ENCODE measurements around the gene NUBP2.
"Not testable (repeated sequence)": the region's sequence is repeated elsewhere in the genome, so short reads cannot be mapped to it uniquely, and the experiment has no call there.

Gene NUBP2

DNA sequence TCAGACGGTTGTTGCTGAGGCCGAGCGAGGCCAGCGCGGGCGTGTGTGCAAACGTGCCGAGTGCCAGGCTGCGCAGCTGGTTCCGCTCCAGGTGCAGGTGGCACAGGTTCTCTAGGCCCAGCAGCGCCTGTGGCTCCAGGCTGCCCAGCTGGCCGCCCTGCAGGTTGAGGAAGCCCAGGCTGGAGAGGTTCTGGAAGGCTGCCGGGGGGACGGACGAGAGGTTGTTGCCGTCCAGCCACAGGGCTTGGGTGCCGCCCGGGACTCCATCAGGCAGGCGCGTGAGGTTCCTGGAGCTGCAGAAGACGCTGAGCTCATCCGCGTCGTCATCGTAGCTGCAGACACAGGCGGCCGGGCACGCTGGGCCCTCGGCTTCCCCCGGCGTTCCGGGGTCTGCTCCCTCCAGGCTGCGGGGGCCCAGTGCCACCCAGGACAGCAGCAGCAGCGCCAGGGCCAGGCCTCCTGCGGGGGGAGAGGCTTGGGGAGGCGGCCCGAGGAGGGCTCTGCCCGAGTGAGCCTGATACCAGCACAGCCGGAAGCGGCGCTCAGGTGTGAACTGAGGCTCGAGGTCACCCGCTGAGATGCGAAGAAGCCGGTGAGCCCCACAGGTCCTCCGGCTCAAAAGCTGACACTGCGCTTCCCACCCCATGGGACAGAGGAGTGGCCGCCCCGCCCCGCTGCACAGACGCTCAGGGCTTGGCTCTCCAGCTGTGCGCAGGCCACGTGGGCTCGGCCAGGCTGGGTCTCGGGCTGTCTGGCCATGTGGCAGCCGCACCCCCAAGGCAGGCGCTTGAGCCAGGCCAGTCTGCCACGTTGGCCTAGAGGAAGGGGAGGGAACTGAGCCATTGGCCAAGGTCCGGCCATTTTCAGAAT is 9.4 kb downstream of the NUBP2 start:
- TF ChIP-seq, protein P1, sequence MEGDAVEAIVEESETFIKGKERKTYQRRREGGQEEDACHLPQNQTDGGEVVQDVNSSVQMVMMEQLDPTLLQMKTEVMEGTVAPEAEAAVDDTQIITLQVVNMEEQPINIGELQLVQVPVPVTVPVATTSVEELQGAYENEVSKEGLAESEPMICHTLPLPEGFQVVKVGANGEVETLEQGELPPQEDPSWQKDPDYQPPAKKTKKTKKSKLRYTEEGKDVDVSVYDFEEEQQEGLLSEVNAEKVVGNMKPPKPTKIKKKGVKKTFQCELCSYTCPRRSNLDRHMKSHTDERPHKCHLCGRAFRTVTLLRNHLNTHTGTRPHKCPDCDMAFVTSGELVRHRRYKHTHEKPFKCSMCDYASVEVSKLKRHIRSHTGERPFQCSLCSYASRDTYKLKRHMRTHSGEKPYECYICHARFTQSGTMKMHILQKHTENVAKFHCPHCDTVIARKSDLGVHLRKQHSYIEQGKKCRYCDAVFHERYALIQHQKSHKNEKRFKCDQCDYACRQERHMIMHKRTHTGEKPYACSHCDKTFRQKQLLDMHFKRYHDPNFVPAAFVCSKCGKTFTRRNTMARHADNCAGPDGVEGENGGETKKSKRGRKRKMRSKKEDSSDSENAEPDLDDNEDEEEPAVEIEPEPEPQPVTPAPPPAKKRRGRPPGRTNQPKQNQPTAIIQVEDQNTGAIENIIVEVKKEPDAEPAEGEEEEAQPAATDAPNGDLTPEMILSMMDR (IDR thresholded peaks at IDR 0.05; ENCODE audit: low read depth, low read length, missing control alignments), result no peak
- no peak overlapping the region for H3K27ac ChIP-seq
- DNase-seq, result no peak
- peaks cover 18% of the 10 kb centered on the region for H3K36me3 ChIP-seq (replicated peaks)
- in situ Hi-C loops (cut with HindIII; ENCODE audit: low pct_ligation_motif_present, low sequenced_read_pairs), result no loop called here
- H3K27me3 ChIP-seq (replicated peaks), result no peaks in the 10 kb centered on the region
- no peak overlapping the region for H3K4me3 ChIP-seq (ENCODE audit: low read depth, low read length)

DNA sequence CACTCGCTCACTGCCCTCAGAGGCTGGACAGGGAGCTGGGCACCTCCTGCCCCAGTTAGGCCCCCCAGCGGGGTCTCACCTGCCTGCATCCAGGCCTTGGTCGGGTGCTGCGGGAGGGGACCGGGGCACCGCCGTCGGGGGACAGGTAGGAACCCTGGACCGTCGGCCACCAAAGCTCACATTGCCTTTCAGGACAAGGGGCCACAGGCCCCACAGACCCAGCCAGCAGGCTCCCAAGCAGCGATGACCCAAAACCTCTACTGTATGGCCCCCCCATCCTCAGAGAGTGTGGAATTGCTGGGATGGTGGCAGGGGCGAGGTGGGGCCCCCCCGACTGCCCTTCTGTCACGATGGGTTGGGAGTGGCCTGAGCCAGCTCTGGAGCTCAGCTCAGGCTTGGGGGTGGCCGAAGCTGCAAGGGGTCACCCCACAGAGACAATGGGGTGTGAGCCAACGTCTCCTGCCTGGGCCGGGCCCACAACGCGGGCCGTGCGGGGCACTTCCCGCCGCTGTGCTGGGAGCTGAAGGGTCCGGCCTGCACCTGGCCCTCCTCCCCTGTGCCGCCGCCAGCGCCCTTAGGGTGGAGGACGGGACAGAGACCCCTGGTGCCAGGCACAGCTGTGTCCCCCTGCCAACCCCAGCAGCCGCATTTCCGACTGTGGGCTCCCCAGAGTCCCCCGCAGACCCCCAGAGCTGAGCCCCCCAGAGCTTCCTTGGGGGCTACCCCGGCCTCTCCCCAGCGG is 10.2 kb downstream of the NUBP2 start:
- no peak overlapping the region for H3K27ac ChIP-seq
- TF ChIP-seq, protein P1 (IDR thresholded peaks at IDR 0.05; ENCODE audit: low read depth, low read length, missing control alignments), result no peak
- peaks cover 15% of the 10 kb centered on the region for H3K36me3 ChIP-seq (replicated peaks)
- DNase-seq, result no peak
- in situ Hi-C loops (cut with HindIII; ENCODE audit: low pct_ligation_motif_present, low sequenced_read_pairs), result no loop called here
- H3K27me3 ChIP-seq (replicated peaks), result no peaks in the 10 kb centered on the region
- no peak overlapping the region for H3K4me3 ChIP-seq (ENCODE audit: low read depth, low read length)

DNA sequence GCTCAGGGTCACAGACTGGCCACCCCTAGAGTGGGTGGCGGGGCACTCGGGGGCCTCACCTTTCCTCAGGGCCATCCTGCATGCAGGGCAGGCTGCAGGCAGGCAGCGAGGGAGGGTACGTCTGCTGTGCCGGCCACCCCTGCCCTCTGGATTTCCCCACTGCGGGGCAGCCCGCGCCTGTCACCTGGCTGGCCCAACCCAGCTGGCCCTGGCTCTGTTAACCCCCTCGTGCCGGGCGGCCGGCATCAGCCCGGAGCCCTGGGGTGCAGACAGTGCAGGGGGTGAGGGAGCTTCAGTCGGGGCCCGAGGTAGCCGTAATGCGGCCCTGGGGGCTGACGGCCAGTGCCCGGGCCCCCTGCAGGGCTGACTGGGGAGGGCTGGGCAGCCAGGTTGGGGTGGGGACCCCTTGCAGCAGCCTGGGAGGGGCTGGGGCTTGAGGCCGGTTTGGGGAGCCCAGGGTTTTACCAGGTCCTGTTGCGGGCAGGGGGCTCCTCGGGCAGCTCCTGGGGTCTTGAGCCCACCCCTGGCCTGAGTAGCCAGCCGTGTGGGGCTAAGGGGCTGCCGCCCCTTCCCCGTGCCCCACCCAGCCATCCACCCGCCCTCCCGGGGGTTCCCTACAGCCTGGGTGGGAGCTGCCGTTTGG is 10.9 kb downstream of the NUBP2 start, which contains the start of gene IGFALS:
Gene IGFALS (minus strand): TSS at position 128 of the 643 bp plus-strand sequence. CDS start 53 bp downstream, at position 75.
- Histone ChIP-seq H3K27ac (no peak within 1 kb of the TSS), H3K36me3 (replicated peaks) (peaks cover 8% of the 10 kb centered on the region), H3K4me3 (ENCODE audit: low read depth, low read length) (no peak within 1 kb of the TSS), H3K27me3 (replicated peaks) (no peaks in the 10 kb centered on the region)
- DNase-seq, result no peak
- in situ Hi-C loops (cut with HindIII; ENCODE audit: low pct_ligation_motif_present, low sequenced_read_pairs), result no loop called here
- TF ChIP-seq, protein P1 (IDR thresholded peaks at IDR 0.05; ENCODE audit: low read depth, low read length, missing control alignments), result no peak

DNA sequence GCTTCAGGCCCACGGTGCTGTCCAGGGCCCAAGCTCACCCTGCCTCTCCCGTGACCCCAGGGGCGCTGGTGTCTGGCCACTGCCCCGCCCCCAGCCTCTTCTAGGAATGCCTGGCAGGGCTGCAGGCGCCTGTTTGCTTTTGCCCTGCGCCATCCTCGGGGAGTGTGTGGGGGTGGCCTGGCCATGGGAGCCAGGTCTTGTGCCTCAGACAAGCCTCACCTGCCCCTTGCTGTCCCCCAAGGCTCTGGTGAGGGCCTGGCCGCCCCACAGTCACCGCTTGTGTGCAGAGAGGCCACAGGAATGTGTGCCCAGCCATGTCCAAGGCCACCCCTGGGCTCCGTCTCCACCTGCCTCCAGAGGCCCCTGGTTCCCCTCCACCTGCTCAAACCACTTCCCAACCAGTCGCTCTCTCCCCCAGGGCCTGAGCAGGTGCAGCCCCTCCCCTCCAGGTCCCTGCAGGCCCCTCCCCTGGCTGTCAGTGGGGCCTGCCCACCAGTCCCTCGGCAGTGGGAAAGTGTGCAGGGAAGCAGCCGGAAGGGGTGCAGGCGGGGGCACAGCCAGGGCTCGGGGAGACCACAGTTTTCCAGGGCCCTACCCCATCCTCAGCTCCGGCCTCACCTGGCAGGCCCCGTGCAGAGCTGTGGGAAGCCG is 11.6 kb downstream of the NUBP2 start:
- in situ Hi-C loops (cut with HindIII; ENCODE audit: low pct_ligation_motif_present, low sequenced_read_pairs), result no loop called here
- DNase-seq, result no peak
- H3K4me3 ChIP-seq (ENCODE audit: low read depth, low read length), result no peak overlapping the region
- H3K27me3 ChIP-seq (replicated peaks), result no peaks in the 10 kb centered on the region
- TF ChIP-seq, protein P1 (IDR thresholded peaks at IDR 0.05; ENCODE audit: low read depth, low read length, missing control alignments), result no peak
- H3K27ac ChIP-seq, result no peak overlapping the region
- peaks cover 4% of the 10 kb centered on the region for H3K36me3 ChIP-seq (replicated peaks)

DNA sequence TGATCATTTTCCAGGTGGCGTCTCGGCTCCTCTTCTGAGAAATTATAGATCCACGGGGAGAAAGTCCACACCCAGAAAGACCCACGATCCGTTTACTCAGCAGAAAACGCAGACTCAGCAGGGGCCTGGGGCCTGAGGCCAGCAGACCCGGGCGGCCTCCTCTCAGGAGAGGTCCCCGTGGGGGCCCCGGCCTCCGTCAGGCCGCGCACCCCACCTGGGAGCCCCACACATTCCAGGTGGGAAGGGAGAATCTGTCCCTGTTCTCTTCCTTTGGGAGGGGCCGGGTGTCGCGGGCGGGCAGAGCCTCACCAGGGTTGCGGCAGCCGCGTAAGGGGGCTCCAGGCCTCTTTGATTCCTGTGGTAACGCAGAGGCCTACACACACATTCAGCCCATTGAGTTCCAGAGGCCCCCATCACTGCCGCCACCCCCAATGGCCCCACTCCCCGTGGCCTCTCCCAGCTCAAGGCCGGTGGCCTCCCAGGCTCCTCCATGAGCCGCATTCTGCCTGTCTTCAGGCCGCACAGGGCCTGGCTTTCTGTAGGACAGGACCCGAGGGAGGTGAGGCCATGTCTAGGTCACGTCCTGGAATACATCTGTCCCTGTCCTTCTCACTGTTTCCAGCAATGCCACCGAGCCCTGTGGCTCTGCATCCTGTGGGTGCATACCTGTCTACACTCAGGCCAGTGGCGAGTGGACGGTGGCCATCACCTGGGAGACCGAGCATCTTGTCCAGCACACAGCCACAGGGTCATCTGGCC is 12.3 kb downstream of the NUBP2 start:
- TF ChIP-seq, protein P1 (IDR thresholded peaks at IDR 0.05; ENCODE audit: low read depth, low read length, missing control alignments), result no peak
- Histone ChIP-seq H3K27me3 (replicated peaks) (no peaks in the 10 kb centered on the region), H3K36me3 (replicated peaks) (peaks cover 4% of the 10 kb centered on the region), H3K27ac (no peak overlapping the region), H3K4me3 (ENCODE audit: low read depth, low read length) (no peak overlapping the region)
- no peak for DNase-seq
- in situ Hi-C loops (cut with HindIII; ENCODE audit: low pct_ligation_motif_present, low sequenced_read_pairs), result no loop called here

DNA sequence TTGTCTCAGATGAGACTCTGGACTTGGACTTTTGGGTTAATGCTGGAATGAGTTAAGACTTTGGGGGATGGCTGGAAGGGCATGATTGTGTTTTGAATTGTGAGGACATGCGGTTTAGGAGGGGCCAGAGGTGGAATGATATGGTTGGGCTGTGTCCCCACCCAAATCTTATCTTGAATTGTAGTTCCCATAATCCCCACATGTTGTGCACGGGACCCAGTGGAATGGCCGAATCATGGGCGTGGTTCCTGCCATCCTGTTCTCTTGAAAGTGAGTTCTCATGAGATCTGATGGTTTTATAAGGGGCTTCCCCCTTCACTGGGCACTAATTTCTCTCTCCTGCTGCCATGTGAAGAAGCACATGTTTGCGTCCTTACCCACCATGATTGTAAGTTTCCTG is 16.5 kb downstream of the NUBP2 start:
- H3K4me3 ChIP-seq (ENCODE audit: low read depth, low read length); H3K36me3 ChIP-seq (replicated peaks); DNase-seq; in situ Hi-C loops (cut with HindIII; ENCODE audit: low pct_ligation_motif_present, low sequenced_read_pairs); H3K27ac ChIP-seq; H3K27me3 ChIP-seq (replicated peaks): not testable (repeated sequence)

Data from brain microvascular endothelial cell (primary cell).